ENCODE data around the gene NACC2.

DNA sequence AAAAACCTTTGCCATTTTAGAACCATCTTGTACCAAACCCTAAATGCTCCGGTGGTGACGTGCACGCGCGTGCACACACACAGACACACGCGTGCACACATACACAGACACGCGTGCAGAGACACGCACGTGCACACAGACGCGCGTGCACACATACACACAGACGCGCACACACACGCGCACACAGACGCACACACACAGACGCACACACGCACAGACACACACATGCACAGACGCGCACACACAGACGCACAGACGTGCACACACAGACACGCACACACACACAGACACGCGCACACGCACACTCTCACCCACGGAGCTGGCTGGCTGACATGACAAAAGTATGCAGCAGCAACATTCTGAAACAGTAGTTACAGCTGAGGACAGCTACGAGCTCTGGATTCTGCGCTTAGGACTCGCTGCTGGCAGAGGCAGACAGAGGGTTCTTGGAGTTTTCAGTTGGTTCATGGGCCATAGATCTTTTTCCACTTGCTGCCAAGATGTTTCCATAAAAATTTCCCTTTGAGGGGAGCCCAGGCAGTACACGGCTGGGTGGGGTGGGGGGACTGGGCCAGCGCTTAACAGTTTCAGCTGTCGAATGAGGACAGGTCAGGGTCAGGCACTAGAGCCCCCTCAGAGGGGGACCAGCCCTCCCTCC, 87.7 kb downstream of the NACC2 start:
- TF ChIP-seq POLR2A (IDR thresholded peaks at IDR 0.05) = no peak
- TF ChIP-seq EP300 (IDR thresholded peaks at IDR 0.05) = no peak
- TF ChIP-seq, protein P1, sequence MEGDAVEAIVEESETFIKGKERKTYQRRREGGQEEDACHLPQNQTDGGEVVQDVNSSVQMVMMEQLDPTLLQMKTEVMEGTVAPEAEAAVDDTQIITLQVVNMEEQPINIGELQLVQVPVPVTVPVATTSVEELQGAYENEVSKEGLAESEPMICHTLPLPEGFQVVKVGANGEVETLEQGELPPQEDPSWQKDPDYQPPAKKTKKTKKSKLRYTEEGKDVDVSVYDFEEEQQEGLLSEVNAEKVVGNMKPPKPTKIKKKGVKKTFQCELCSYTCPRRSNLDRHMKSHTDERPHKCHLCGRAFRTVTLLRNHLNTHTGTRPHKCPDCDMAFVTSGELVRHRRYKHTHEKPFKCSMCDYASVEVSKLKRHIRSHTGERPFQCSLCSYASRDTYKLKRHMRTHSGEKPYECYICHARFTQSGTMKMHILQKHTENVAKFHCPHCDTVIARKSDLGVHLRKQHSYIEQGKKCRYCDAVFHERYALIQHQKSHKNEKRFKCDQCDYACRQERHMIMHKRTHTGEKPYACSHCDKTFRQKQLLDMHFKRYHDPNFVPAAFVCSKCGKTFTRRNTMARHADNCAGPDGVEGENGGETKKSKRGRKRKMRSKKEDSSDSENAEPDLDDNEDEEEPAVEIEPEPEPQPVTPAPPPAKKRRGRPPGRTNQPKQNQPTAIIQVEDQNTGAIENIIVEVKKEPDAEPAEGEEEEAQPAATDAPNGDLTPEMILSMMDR (IDR thresholded peaks at IDR 0.05) = no peak
